HFF-Myc (cell line): ENCODE results near the gene GLMN.

Experiments
- DNase-seq: peaks from one replicate; pipeline ENCODE4 v3.0.0-alpha.2; 2011; ENCODE audit warnings: low read depth; ENCODE audit errors: extremely low read depth
- H3K4me3 ChIP-seq: replicated peaks from 2 replicates; pipeline ENCODE4 v1.5.1; 2011; ENCODE audit warnings: low read depth, mild to moderate bottlenecking, control low read depth, low read length
- CTCF ChIP-seq: IDR thresholded peaks from 2 replicates; pipeline ENCODE4 v1.5.1; 2012; ENCODE audit warnings: mild to moderate bottlenecking, low read depth, low read length, control low read depth; ENCODE audit errors: missing control alignments

The GLMN gene

GRCh38 chr1:92298573-92299476 is at the start of gene GLMN, which contains the start of gene RPAP2:
TSS of gene GLMN (minus strand) at chr1:92298987. CDS start at chr1:92297999, 988 bp downstream.
TSS of gene RPAP2 (plus strand) at chr1:92299059. CDS start at chr1:92299074, 15 bp downstream.
- peak within 1 kb of the TSS; percentile 82 for H3K4me3 ChIP-seq
- DNase-seq = peak; percentile 26
- no peak for TF ChIP-seq CTCF

GRCh38 chr1:92346866-92347640 is 48.3 kb upstream of the GLMN start:
- no peak for DNase-seq

GRCh38 chr1:92343061-92343460 is 44.3 kb upstream of the GLMN start:
- no peak for DNase-seq
- no peak for TF ChIP-seq CTCF
- H3K4me3 ChIP-seq = no peak overlapping the region

More at GRCh38 chr1:92346866-92347640, 48.3 kb upstream of the GLMN start:
- TF ChIP-seq CTCF = no peak
- no peak overlapping the region for H3K4me3 ChIP-seq

- no peak for TF ChIP-seq CTCF
These were observed 43.6 kb upstream of the GLMN start for GRCh38 chr1:92342401-92342800.

GRCh38 chr1:92340154-92340553 is 41.4 kb upstream of the GLMN start:
- no peak overlapping the region for H3K4me3 ChIP-seq
- no peak for DNase-seq

More at GRCh38 chr1:92342401-92342800, 43.6 kb upstream of the GLMN start:
- no peak overlapping the region for H3K4me3 ChIP-seq
- no peak for DNase-seq

More at GRCh38 chr1:92340154-92340553, 41.4 kb upstream of the GLMN start:
- no peak for TF ChIP-seq CTCF
